GM21526 (cell line): Measurements from ENCODE around the gene FMC1.
"Not testable (repeated sequence)": the region's sequence is repeated elsewhere in the genome, so short reads cannot be mapped to it uniquely, and the experiment has no call there.

Source experiments
- ATAC-seq: cut with Tn5 transposase; IDR thresholded peaks from one replicate; pipeline ENCODE4 v1.9.1; 2021; ENCODE audit warnings: moderate library complexity; ENCODE audit not compliant: unreplicated experiment, low FRiP score

Gene FMC1

GRCh38 chr7:139340037-139340807, 915 bp upstream of the FMC1 start:
- peak; percentile 79 for ATAC-seq

GRCh38 chr7:139340808-139341057, 404 bp upstream of the FMC1 start:
- ATAC-seq, result no peak

GRCh38 chr7:139341776-139342226, 664 bp downstream of the FMC1 start:
- no peak for ATAC-seq

GRCh38 chr7:139345042-139345441, 3.9 kb downstream of the FMC1 start:
- ATAC-seq, result no peak

GRCh38 chr7:139351027-139351426, 9.9 kb downstream of the FMC1 start:
- ATAC-seq, result no peak

- no peak for ATAC-seq
These were observed 13.6 kb downstream of the FMC1 start for GRCh38 chr7:139354729-139355128.

- ATAC-seq, result no peak
These were observed 14.2 kb downstream of the FMC1 start for GRCh38 chr7:139355320-139355719.

GRCh38 chr7:139357729-139358506, 16.8 kb downstream of the FMC1 start:
- ATAC-seq, result not testable (repeated sequence)

- ATAC-seq, result peak; percentile 16
These were observed 17.6 kb downstream of the FMC1 start for GRCh38 chr7:139358541-139359365.

GRCh38 chr7:139359366-139360209, 18.5 kb downstream of the FMC1 start, which contains the start of gene LUC7L2:
Gene LUC7L2, plus strand, starts transcription at chr7:139359894. Its CDS starts 368 bp downstream, at chr7:139360262.
- peak; percentile 75 for ATAC-seq

- ATAC-seq, result peak; percentile 61
These were observed 19.2 kb downstream of the FMC1 start for GRCh38 chr7:139360210-139360947.

GRCh38 chr7:139360948-139361307, 19.8 kb downstream of the FMC1 start:
- ATAC-seq, result no peak

- ATAC-seq, result no peak
These were observed 20.4 kb downstream of the FMC1 start for GRCh38 chr7:139361523-139361922.

- no peak for ATAC-seq
These were observed 21.2 kb downstream of the FMC1 start for GRCh38 chr7:139362302-139362701.

GRCh38 chr7:139362981-139363380, 21.8 kb downstream of the FMC1 start:
- no peak for ATAC-seq

GRCh38 chr7:139365336-139365735, 24.2 kb downstream of the FMC1 start:
- ATAC-seq, result no peak

GRCh38 chr7:139366400-139366799, 25.3 kb downstream of the FMC1 start:
- no peak for ATAC-seq

GRCh38 chr7:139367438-139368155, 26.5 kb downstream of the FMC1 start:
- ATAC-seq, result no peak
